PFSK-1 (cell line): ENCODE measurements around the gene OR9Q2.

Experiments
- FOXP2 ChIP-seq: optimal IDR thresholded peaks from 2 replicates; pipeline ENCODE3; 2011; ENCODE audit warnings: borderline replicate concordance, control low read depth, inconsistent platforms; ENCODE audit not compliant: insufficient read depth; ENCODE audit errors: extremely low read length, extremely low read depth
- POLR2AphosphoS5 ChIP-seq: IDR thresholded peaks from 2 replicates; pipeline ENCODE4 v1.6.1; 2012; ENCODE audit warnings: low read depth, mild to moderate bottlenecking, control low read depth, low read length, moderate library complexity
- SIN3A ChIP-seq: IDR thresholded peaks from 2 replicates; pipeline ENCODE4 v1.6.1; 2012; ENCODE audit warnings: mild to moderate bottlenecking, low read length, moderate library complexity, borderline replicate concordance; ENCODE audit not compliant: insufficient read depth
- TAF1 ChIP-seq: IDR thresholded peaks from 2 replicates; pipeline ENCODE4 v1.6.1; 2012; ENCODE audit warnings: low read length, control low read depth, borderline replicate concordance; ENCODE audit not compliant: insufficient read depth
- TF ChIP-seq, protein P1 (sequence below), 2 experiments: IDR thresholded peaks; 2 replicates each; pipeline versions ENCODE4 v1.6.1 to v1.8.0; 2011 to 2012; ENCODE audit warnings: low read depth in 2 of 2, low read length in 2 of 2, control low read depth in 1 of 2, inconsistent platforms in 1 of 2, mild to moderate bottlenecking in 1 of 2, moderate library complexity in 1 of 2; ENCODE audit not compliant: insufficient read depth in 1 of 2

OR9Q2 gene

DNA sequence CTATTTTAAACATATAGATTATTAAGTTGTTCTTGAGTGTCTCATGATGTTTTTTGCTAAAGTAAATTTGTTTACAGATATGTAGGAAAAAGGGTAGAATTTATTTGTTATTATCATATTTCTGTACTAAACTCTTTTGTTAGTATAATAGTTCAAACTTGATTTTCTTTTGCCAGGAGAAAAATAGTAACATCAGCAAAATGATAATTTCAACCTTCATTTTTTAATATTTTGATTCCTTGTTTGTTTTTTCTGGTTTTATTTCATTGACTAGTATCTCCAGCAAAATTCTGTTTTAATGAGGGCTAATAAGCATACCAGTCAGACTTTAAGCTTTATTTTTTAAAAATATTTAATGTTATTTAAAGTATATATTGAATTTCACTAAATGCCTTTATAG lies 27.6 kb downstream of the OR9Q2 start:
- no peak for TF ChIP-seq POLR2AphosphoS5
- TF ChIP-seq SIN3A, result no peak
- no peak for TF ChIP-seq TAF1
- no peak for TF ChIP-seq FOXP2
- TF ChIP-seq, protein P1, sequence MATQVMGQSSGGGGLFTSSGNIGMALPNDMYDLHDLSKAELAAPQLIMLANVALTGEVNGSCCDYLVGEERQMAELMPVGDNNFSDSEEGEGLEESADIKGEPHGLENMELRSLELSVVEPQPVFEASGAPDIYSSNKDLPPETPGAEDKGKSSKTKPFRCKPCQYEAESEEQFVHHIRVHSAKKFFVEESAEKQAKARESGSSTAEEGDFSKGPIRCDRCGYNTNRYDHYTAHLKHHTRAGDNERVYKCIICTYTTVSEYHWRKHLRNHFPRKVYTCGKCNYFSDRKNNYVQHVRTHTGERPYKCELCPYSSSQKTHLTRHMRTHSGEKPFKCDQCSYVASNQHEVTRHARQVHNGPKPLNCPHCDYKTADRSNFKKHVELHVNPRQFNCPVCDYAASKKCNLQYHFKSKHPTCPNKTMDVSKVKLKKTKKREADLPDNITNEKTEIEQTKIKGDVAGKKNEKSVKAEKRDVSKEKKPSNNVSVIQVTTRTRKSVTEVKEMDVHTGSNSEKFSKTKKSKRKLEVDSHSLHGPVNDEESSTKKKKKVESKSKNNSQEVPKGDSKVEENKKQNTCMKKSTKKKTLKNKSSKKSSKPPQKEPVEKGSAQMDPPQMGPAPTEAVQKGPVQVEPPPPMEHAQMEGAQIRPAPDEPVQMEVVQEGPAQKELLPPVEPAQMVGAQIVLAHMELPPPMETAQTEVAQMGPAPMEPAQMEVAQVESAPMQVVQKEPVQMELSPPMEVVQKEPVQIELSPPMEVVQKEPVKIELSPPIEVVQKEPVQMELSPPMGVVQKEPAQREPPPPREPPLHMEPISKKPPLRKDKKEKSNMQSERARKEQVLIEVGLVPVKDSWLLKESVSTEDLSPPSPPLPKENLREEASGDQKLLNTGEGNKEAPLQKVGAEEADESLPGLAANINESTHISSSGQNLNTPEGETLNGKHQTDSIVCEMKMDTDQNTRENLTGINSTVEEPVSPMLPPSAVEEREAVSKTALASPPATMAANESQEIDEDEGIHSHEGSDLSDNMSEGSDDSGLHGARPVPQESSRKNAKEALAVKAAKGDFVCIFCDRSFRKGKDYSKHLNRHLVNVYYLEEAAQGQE (IDR thresholded peaks at IDR 0.05; ENCODE audit: insufficient read depth in 1 of 2, low read depth in 2 of 2, low read length in 2 of 2), result no peak

DNA sequence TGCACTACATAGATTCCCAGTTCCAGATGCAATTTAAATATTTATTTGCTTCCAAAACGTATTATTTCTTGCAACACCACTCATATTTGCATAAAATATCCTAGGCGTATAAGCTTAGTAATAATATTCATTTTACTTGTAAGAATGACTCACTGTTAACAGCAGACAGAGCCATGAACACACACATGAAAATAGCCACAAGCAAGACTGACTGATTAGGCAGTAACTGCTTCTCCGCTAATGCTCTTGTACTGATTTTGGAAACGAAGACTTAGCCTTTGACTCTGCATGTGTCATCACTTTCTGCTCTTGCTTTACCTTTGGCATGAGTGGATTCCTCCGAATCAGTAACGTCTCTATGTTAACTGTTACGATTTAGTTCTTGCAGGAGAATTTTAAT lies 33.9 kb downstream of the OR9Q2 start:
- TF ChIP-seq, protein P1 (IDR thresholded peaks at IDR 0.05; ENCODE audit: insufficient read depth in 1 of 2, low read depth in 2 of 2, low read length in 2 of 2), result no peak
- TF ChIP-seq FOXP2 (no peak), SIN3A (no peak), TAF1 (no peak), POLR2AphosphoS5 (no peak)

DNA sequence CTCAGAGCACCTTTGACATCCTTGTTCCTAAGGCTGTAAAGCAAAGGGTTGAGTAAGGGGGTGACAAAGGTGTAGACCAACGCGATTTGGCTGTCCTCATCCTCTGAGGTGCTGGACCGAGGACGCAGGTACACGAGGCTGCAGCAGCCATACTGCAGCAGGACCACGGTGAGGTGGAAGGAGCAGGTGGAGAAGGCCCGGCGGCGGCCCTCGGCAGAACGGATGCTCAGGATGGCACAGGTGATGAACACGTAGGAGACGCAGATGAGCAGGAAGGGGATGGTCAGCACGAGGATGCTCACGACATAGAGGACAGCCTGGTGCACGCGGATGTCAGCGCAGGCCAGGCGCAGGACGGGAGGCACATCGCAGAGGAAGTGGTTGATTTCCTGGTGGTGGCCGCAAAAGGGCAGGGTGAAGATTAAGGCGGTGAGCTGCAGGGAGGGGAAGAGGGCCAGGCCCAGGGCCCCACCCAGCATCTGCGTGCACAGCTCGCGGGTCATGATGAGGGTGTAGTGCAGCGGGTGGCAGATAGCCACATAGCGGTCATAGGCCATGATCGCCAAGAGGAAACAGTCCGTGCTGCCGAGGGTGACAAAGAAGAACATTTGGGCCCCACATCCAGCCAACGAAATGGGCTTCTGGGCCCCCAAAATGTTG lies 39.2 kb downstream of the OR9Q2 start:
- no peak for TF ChIP-seq SIN3A
- TF ChIP-seq, protein P1 (IDR thresholded peaks at IDR 0.05; ENCODE audit: insufficient read depth in 1 of 2, low read depth in 2 of 2, low read length in 2 of 2), result no peak
- TF ChIP-seq TAF1, result no peak
- TF ChIP-seq POLR2AphosphoS5, result no peak
- TF ChIP-seq FOXP2, result no peak
